Sigmoid colon (tissue), 4 donors: ENCODE results near the gene TMEM14C.

Experiments used
- CTCF ChIP-seq, 4 experiments: fragments of 450-650 bp in 3 of 4; fragments of 200-600 bp in 1 of 4; IDR thresholded peaks; one replicate each; pipeline ENCODE4 v1.5.1; 2016 to 2019; ENCODE audit warnings: antibody characterized with exemption in 4 of 4, mild to moderate bottlenecking in 3 of 4, moderate library complexity in 2 of 4
- EP300 ChIP-seq, 4 donors: sonication (generic); formaldehyde crosslinking; IDR thresholded peaks; one replicate each; pipeline ENCODE4 v1.6.1; 2017; ENCODE audit warnings: antibody characterized with exemption in 4 of 4
- POLR2A ChIP-seq, 2 donors: fragments of 450-650 bp; IDR thresholded peaks; one replicate each; pipeline ENCODE4 v1.6.1; 2016; ENCODE audit warnings: antibody characterized with exemption in 2 of 2, mild to moderate bottlenecking in 2 of 2, moderate library complexity in 2 of 2

DNA sequence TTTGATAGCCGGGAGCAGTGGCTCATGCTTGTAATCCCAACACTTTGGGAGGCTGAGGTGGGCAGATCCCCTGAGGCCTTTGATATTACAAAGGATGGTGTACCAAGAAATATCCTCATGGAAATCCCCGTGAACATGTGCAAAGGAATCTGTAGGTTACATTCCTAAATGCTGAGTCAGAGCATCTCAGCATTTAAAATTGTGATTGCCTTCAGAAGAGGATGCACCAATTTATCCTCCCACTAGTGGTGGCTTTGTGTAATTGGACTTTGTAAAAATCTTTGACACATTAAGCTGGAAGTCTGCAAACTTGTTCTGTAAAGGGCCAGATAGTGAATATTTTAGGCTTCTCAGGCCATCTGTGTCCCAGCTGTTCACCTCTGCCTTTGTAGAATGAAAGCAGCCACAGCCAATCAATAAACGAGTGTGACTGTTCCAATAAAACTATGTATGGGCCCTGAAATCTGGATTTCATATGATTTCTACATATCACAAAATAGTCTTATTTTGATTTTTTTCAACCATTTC is 36.5 kb downstream of the TMEM14C start:
- TF ChIP-seq CTCF (IDR thresholded peaks at IDR 0.05) (peak in 3 of 4 experiments; percentile 4 to 30 (median 16)), POLR2A (IDR thresholded peaks at IDR 0.05) (no peak), EP300 (IDR thresholded peaks at IDR 0.05) (no peak)
